ENCODE measurements around the gene FOCAD. TPM values are rescaled to one million over a fixed set of nuclear protein-coding genes. Genes with fewer than 3 reads are reported as not detected.

FOCAD gene
- total and polyA plus RNA-seq, 8 donors: 5.6 to 212 (median 12.2) TPM

DNA sequence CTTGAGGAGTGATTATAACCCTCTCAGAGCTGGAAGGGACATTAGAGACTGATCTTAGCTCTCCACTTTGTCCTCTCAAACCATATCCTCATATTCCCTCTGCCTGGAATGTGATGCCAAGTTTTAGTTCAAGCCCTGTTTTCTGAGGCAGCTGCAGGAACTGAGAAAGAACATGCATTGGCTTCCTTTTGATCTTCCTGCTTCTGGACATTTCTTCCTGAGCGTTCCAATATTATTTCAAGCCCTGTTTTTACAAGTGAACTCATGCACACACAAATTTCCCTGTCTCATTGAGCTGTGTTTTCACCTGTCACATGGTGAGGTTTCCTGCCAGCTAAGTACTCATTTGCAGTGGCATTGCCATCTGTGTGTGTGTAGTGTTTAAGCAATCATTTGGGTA, 17.0 kb downstream of the FOCAD start:
- H3K27me3 ChIP-seq: no peaks in the 10 kb centered on the region
- peak in 1 of 2 donors; percentile 62 for DNase-seq
- 7 to 26% (median 15%) methylated on average over 1 of the region's 1 CpG for WGBS, 5 donors
- H3K27ac ChIP-seq: peak overlapping the region in 3 of 5 donors; percentile 28 to 43 (median 28)
- H3K4me3 ChIP-seq: no peak overlapping the region
- H3K9me3 ChIP-seq: no peaks in the 10 kb centered on the region
- H3K4me1 ChIP-seq: peaks cover 10 to 38% (median 24%) of the 10 kb centered on the region in 4 donors
- intact Hi-C loops (cut with DNase I; ENCODE audit: low total_unique reads): no loop called here
- H3K36me3 ChIP-seq: no peaks in the 10 kb centered on the region
- TF ChIP-seq, protein P1, sequence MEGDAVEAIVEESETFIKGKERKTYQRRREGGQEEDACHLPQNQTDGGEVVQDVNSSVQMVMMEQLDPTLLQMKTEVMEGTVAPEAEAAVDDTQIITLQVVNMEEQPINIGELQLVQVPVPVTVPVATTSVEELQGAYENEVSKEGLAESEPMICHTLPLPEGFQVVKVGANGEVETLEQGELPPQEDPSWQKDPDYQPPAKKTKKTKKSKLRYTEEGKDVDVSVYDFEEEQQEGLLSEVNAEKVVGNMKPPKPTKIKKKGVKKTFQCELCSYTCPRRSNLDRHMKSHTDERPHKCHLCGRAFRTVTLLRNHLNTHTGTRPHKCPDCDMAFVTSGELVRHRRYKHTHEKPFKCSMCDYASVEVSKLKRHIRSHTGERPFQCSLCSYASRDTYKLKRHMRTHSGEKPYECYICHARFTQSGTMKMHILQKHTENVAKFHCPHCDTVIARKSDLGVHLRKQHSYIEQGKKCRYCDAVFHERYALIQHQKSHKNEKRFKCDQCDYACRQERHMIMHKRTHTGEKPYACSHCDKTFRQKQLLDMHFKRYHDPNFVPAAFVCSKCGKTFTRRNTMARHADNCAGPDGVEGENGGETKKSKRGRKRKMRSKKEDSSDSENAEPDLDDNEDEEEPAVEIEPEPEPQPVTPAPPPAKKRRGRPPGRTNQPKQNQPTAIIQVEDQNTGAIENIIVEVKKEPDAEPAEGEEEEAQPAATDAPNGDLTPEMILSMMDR (IDR thresholded peaks at IDR 0.05): no peak
- TF ChIP-seq POLR2AphosphoS5 (IDR thresholded peaks at IDR 0.05): peak in 1 of 3 donors; percentile 51

DNA sequence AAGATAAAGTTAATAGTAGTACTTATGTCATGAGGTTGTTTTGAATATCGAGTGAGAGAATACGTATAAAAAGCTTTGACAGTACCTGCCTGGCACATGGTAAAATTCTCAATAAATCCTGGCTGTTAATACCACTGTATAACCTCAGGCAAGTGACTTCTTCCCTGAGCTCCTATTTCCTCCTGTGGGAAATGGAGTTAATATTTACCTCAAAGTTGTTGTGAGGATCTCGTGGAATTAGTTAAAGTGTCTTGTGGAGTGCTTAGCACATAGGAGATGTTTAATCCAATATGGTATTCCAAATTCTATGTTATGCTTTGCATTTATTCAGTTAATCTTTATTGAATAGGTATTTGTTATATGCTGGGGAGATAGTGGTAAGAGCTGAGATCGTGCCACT, 18.5 kb downstream of the FOCAD start:
- TF ChIP-seq POLR2A (IDR thresholded peaks at IDR 0.05): no peak
- TF ChIP-seq, protein P1 (IDR thresholded peaks at IDR 0.05): no peak
- no peak for TF ChIP-seq EP300 (IDR thresholded peaks at IDR 0.05)
- TF ChIP-seq POLR2AphosphoS5 (IDR thresholded peaks at IDR 0.05): no peak
- 64 to 71% (median 65%) methylated on average over 4 of the region's 4 CpGs for WGBS, 5 donors
- H3K9me3 ChIP-seq: no peaks in the 10 kb centered on the region
- H3K27me3 ChIP-seq: no peaks in the 10 kb centered on the region
- no peaks in the 10 kb centered on the region for H3K36me3 ChIP-seq
- no peak for DNase-seq
- H3K4me1 ChIP-seq: peaks cover 10 to 38% (median 24%) of the 10 kb centered on the region in 4 donors
- H3K27ac ChIP-seq: no peak overlapping the region
- H3K4me3 ChIP-seq: no peak overlapping the region
- intact Hi-C loops (cut with DNase I; ENCODE audit: low total_unique reads): no loop called here

DNA sequence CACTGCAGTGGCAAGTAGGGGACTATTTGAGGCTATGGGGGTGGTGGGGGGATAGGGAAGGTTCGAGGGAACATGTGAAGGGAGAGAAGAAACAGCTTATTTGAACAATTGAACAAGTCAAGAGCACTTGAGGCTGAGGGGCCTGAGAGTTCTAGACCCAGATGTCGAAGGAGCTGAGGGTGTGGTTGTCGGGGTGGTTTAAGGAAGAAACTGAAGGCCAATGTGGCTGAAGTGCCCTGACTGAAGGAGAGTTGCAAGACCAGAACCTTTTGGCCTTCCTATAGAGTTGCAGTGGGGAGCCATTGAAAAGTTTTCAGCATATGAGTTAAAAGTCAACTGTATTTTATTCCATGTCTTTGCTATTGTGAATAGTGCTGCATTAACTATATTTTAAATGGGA, 19.1 kb downstream of the FOCAD start:
- Histone ChIP-seq H3K27ac (no peak overlapping the region), H3K4me1 (peaks cover 10 to 38% (median 24%) of the 10 kb centered on the region in 4 donors), H3K36me3 (no peaks in the 10 kb centered on the region), H3K27me3 (no peaks in the 10 kb centered on the region), H3K9me3 (no peaks in the 10 kb centered on the region), H3K4me3 (no peak overlapping the region)
- no peak for DNase-seq
- intact Hi-C loops (cut with DNase I; ENCODE audit: low total_unique reads): no loop called here
- TF ChIP-seq, protein P1 (IDR thresholded peaks at IDR 0.05): no peak
- no peak for TF ChIP-seq POLR2A (IDR thresholded peaks at IDR 0.05)
- TF ChIP-seq POLR2AphosphoS5 (IDR thresholded peaks at IDR 0.05): no peak
- no peak for TF ChIP-seq EP300 (IDR thresholded peaks at IDR 0.05)
- WGBS, 5 donors: 84 to 93% (median 87%) methylated on average over 3 of the region's 3 CpGs

DNA sequence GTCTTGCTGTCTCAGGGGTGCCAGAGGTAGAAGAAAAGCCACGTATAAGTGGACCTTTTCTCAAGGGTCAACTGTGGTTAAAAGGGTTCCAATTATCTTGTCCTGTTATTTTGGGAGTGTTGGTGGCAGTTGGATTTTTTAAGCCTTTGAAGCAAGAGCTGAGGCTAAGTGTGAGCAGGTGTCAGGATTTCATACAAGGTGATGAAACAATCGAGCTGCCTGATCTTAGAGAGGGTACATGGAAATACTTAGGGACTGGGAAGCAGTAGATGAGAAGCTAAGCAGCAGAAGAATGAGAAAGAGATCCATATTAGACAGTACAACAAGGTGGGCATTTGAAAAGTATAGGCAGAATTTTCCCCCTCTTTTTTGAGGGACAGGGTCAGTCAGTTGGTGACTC, 23.6 kb downstream of the FOCAD start:
- Histone ChIP-seq H3K36me3 (no peaks in the 10 kb centered on the region), H3K27me3 (no peaks in the 10 kb centered on the region), H3K4me3 (no peak overlapping the region), H3K9me3 (no peaks in the 10 kb centered on the region), H3K27ac (no peak overlapping the region), H3K4me1 (peaks cover 0 to 16% (median 7%) of the 10 kb centered on the region in 4 donors)
- 78 to 93% (median 91%) methylated on average over 2 of the region's 2 CpGs for WGBS, 5 donors
- intact Hi-C loops (cut with DNase I; ENCODE audit: low total_unique reads): no loop called here
- TF ChIP-seq EP300 (IDR thresholded peaks at IDR 0.05) (no peak), POLR2AphosphoS5 (IDR thresholded peaks at IDR 0.05) (no peak), POLR2A (IDR thresholded peaks at IDR 0.05) (no peak)
- TF ChIP-seq, protein P1 (IDR thresholded peaks at IDR 0.05): no peak
- no peak for DNase-seq

Measured in stomach (tissue), 9 donors.